Skeletal muscle satellite cell (primary cell): ENCODE results near the gene FGGY.
"Not testable (repeated sequence)": the region's sequence is repeated elsewhere in the genome, so short reads cannot be mapped to it uniquely, and the experiment has no call there.

ENCODE experiments used
- H3K27me3 ChIP-seq: 2 replicates; pipeline ENCODE4 v1.7.0; 2013; ENCODE audit warnings: low read length; ENCODE audit not compliant: control insufficient read depth, insufficient read depth
- H3K36me3 ChIP-seq: 2 replicates; pipeline ENCODE4 v1.7.0; 2013; ENCODE audit warnings: mild to moderate bottlenecking, control low read depth, low read length; ENCODE audit not compliant: insufficient read depth
- H3K4me1 ChIP-seq: 2 replicates; pipeline ENCODE4 v1.7.0; 2013; ENCODE audit warnings: low read length; ENCODE audit not compliant: control insufficient read depth, insufficient read depth
- H3K4me2 ChIP-seq: 2 replicates; pipeline ENCODE4 v1.7.0; 2013; ENCODE audit warnings: mild to moderate bottlenecking, low read length
- H3K4me3 ChIP-seq: 2 replicates; pipeline ENCODE4 v1.7.0; 2013; ENCODE audit warnings: low read length
- H3K9ac ChIP-seq: 2 replicates; pipeline ENCODE4 v1.7.0; 2013; ENCODE audit warnings: mild to moderate bottlenecking, low read depth, low read length, moderate library complexity
- H3K9me3 ChIP-seq: replicated peaks from 2 replicates; pipeline ENCODE4 v1.7.0; 2013; ENCODE audit warnings: mild to moderate bottlenecking, control low read depth, low read length

The FGGY gene

DNA sequence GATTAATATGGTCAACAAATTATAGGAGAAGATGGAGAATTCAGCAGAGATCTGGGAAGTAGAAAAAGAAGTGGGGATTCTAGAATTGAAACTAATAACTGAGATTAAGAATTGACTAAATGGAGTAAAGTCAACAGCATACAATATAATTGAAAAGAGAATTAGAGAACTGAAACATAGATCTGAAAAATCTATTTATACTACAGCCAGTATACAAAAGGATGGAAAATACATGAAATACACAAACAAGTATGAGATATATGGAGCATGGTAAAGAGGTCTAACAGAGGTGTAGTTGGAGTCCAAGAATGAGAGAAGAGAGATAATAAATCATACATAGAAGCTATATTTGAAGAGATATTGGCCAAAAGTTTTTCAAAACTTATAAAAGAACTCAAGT, 235.2 kb downstream of the FGGY start:
- H3K4me2 ChIP-seq = no peak overlapping the region
- H3K27me3 ChIP-seq = no peaks in the 10 kb centered on the region
- no peak overlapping the region for H3K9ac ChIP-seq
- H3K4me3 ChIP-seq = no peak overlapping the region
- no peaks in the 10 kb centered on the region for H3K4me1 ChIP-seq
- no peaks in the 10 kb centered on the region for H3K9me3 ChIP-seq
- no peaks in the 10 kb centered on the region for H3K36me3 ChIP-seq

- H3K9ac ChIP-seq, H3K4me1 ChIP-seq, H3K4me2 ChIP-seq, H3K4me3 ChIP-seq, H3K36me3 ChIP-seq, H3K27me3 ChIP-seq, H3K9me3 ChIP-seq: not testable (repeated sequence)
These were observed 241.6 kb downstream of the FGGY start for GRCh38 chr1:59538476-59538875.

- H3K27me3 ChIP-seq = no peaks in the 10 kb centered on the region
- H3K9ac ChIP-seq = no peak overlapping the region
- H3K9me3 ChIP-seq = no peaks in the 10 kb centered on the region
- H3K36me3 ChIP-seq = no peaks in the 10 kb centered on the region
- H3K4me3 ChIP-seq = no peak overlapping the region
- no peaks in the 10 kb centered on the region for H3K4me1 ChIP-seq
- H3K4me2 ChIP-seq = no peak overlapping the region
These were observed 243.2 kb downstream of the FGGY start for GRCh38 chr1:59539961-59540681.

GRCh38 chr1:59541161-59541560, 244.3 kb downstream of the FGGY start:
- Histone ChIP-seq H3K27me3 (no peaks in the 10 kb centered on the region), H3K9ac (no peak overlapping the region), H3K36me3 (no peaks in the 10 kb centered on the region), H3K4me3 (no peak overlapping the region), H3K9me3 (no peaks in the 10 kb centered on the region), H3K4me2 (no peak overlapping the region), H3K4me1 (no peaks in the 10 kb centered on the region)

DNA sequence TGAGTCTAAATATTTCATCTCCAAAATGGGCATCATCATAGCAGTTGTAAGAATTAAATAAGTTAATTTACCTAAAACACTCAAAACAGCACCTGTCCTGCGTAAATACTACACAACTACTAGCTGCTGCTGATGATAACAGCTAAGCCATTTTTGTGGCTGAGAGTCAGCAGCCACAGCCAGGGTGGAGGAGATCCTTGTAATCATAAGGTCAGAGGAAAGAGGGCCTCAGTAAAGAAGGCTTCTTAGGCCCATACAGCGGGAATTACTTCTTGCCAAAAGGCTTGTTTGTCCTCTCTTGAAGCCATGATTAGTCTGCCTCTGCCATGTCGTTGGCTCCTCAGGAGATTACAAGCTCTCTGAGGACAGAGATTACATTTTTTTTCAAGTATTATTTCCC, 245.0 kb downstream of the FGGY start:
- Histone ChIP-seq H3K4me1 (no peaks in the 10 kb centered on the region), H3K9ac (no peak overlapping the region), H3K36me3 (no peaks in the 10 kb centered on the region), H3K9me3 (no peaks in the 10 kb centered on the region), H3K27me3 (no peaks in the 10 kb centered on the region), H3K4me2 (no peak overlapping the region), H3K4me3 (no peak overlapping the region)

GRCh38 chr1:59543211-59543668, 246.3 kb downstream of the FGGY start:
- Histone ChIP-seq H3K4me2 (no peak overlapping the region), H3K36me3 (no peaks in the 10 kb centered on the region), H3K9ac (no peak overlapping the region), H3K4me3 (no peak overlapping the region), H3K4me1 (no peaks in the 10 kb centered on the region), H3K27me3 (no peaks in the 10 kb centered on the region), H3K9me3 (no peaks in the 10 kb centered on the region)

DNA sequence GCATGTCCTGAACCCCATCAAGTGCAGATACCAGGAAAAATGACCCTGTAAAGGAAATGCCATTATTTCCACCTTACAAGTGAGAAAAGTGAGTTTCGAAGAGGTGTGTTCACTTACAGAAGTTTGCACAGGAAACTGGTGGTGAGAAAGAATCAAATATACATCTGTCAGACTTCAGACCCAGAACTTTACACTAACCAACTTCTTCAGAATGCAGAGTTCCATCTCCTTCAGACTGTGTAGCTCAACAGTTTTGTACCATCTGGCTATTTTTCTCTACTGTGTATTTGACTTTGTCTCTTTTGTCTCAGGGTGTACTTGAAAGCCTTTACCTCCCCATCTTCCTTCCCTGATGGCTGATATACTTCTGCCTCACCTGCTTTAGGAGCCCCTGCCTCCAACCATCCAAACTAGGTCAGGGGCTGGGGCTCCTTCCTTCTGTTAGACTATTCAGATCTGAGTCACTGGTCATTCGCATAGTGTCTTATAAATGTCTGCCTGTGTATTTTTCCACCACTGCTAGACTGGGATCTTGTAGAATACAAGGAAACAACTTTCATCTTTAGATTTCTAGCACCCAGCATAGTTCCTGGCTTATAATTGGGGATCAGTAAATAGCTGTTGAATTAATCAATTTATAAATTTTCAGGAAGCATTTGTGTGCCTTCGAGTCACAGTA, 247.9 kb downstream of the FGGY start:
- Histone ChIP-seq H3K9ac (no peak overlapping the region), H3K4me2 (no peak overlapping the region), H3K27me3 (no peaks in the 10 kb centered on the region), H3K4me1 (no peaks in the 10 kb centered on the region), H3K36me3 (no peaks in the 10 kb centered on the region), H3K9me3 (no peaks in the 10 kb centered on the region), H3K4me3 (no peak overlapping the region)

GRCh38 chr1:59545830-59546229, 248.9 kb downstream of the FGGY start:
- Histone ChIP-seq H3K9ac (no peak overlapping the region), H3K4me1 (peaks cover 4% of the 10 kb centered on the region), H3K4me3 (no peak overlapping the region), H3K9me3 (no peaks in the 10 kb centered on the region), H3K36me3 (no peaks in the 10 kb centered on the region), H3K4me2 (no peak overlapping the region), H3K27me3 (no peaks in the 10 kb centered on the region)

DNA sequence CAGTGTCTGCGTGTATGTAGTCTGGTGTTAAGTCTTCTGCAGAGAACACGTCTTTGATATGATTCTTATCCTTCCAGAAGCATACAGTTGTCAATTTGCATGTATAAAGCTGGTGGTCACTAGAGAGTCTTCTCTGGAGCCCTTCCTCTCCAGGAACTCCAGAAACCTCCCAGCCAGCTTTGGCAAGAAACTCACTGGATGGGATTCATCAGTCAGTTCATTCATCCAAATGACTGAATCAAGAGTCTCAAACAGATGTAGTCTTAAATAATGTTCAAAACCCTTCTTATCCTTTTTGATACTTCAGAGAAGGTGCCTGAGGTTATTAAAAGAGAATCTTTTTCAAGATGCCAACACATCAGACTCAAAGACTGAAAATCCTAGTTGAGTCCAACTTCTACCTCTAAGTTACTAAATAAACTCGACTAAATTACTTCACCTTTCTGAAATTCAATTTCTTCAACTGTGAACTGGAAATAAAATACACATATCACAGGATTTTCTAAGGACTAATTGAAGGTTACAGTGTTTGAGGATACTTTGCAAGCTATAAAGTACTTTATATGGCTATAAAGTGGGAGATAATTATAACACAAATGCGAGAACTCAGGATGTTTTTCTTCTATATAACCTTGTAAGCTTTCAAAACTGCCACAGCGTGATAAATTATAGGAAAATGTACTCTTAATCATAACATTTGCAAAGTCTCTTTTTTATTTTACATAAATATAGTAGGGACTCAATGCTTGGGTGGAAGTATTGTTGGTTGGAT, 252.4 kb downstream of the FGGY start:
- no peaks in the 10 kb centered on the region for H3K9me3 ChIP-seq
- H3K27me3 ChIP-seq = no peaks in the 10 kb centered on the region
- peaks cover 4% of the 10 kb centered on the region for H3K4me1 ChIP-seq
- H3K9ac ChIP-seq = no peak overlapping the region
- H3K36me3 ChIP-seq = no peaks in the 10 kb centered on the region
- no peak overlapping the region for H3K4me2 ChIP-seq
- H3K4me3 ChIP-seq = no peak overlapping the region

DNA sequence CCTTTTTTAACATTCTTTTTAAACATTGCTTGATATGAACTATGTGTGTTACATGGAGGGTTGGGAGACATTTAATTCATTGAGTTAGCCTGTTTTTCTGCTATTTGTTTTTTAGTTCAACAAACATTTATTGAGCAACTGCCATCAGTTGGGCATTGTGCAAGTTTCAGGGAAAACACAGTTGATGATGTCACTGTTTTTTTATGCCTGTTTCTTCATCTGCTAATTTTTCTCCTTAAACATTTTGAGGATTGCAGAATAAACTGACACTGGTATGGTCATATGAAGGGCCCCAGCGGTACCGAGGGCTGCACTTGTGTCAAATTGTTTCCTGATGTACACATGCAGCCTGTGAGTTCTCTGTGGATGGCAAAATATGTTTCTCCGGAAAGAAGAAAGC, 253.0 kb downstream of the FGGY start:
- no peak overlapping the region for H3K9ac ChIP-seq

GRCh38 chr1:59552007-59552406, 255.1 kb downstream of the FGGY start:
- Histone ChIP-seq H3K4me2 (no peak overlapping the region), H3K27me3 (no peaks in the 10 kb centered on the region), H3K9me3 (no peaks in the 10 kb centered on the region), H3K36me3 (no peaks in the 10 kb centered on the region), H3K9ac (no peak overlapping the region), H3K4me1 (peaks cover 4% of the 10 kb centered on the region), H3K4me3 (no peak overlapping the region)

More for the DNA sequence above, 253.0 kb downstream of the FGGY start:
- Histone ChIP-seq H3K9me3 (no peaks in the 10 kb centered on the region), H3K4me1 (peaks cover 4% of the 10 kb centered on the region), H3K36me3 (no peaks in the 10 kb centered on the region), H3K27me3 (no peaks in the 10 kb centered on the region), H3K4me2 (peak overlapping the region; percentile 2), H3K4me3 (no peak overlapping the region)
